Neuronal stem cell (in vitro differentiated cells): ENCODE data around the gene CHST8.
A peak's percentile ranks its signal among the peaks of the same experiment; 100 is the strongest.
"Not testable (repeated sequence)": the region's sequence is repeated elsewhere in the genome, so short reads cannot be mapped to it uniquely, and the experiment has no call there.

ENCODE experiments used
- DNase-seq: peaks from one replicate; pipeline ENCODE4 v3.0.0-alpha.2; 2013; ENCODE audit warnings: low spot score
- H2AFZ ChIP-seq: one replicate; pipeline ENCODE4 v1.6.1; 2013; ENCODE audit warnings: mild to moderate bottlenecking, low read length, inconsistent platforms
- H2AK5ac ChIP-seq: 2 replicates; pipeline ENCODE4 v1.6.1; 2013; ENCODE audit warnings: low read depth, mild to moderate bottlenecking, inconsistent platforms, low read length, moderate library complexity, mixed read lengths
- H2BK120ac ChIP-seq: 2 replicates; pipeline ENCODE4 v1.6.1; 2013; ENCODE audit warnings: low read depth, mild to moderate bottlenecking, inconsistent platforms, low read length, moderate library complexity, mixed read lengths
- H2BK12ac ChIP-seq: one replicate; pipeline ENCODE4 v1.6.1; 2013; ENCODE audit warnings: low read length, inconsistent platforms
- H2BK15ac ChIP-seq: 2 replicates; pipeline ENCODE4 v1.6.1; 2013; ENCODE audit warnings: mild to moderate bottlenecking, low read length, inconsistent platforms, mixed read lengths
- H2BK5ac ChIP-seq: one replicate; pipeline ENCODE4 v1.6.1; 2013; ENCODE audit warnings: inconsistent platforms, mild to moderate bottlenecking, low read length, moderate library complexity
- H3K14ac ChIP-seq: one replicate; pipeline ENCODE4 v1.6.1; 2013; ENCODE audit warnings: low read length, inconsistent platforms
- H3K18ac ChIP-seq: 2 replicates; pipeline ENCODE4 v1.6.1; 2013; ENCODE audit warnings: low read length, inconsistent platforms
- H3K23ac ChIP-seq: 2 replicates; pipeline ENCODE4 v1.6.1; 2013; ENCODE audit warnings: low read depth, mild to moderate bottlenecking, mixed read lengths, low read length, inconsistent platforms; ENCODE audit not compliant: poor library complexity
- H3K27ac ChIP-seq: replicated peaks from 3 replicates; pipeline ENCODE4 v1.5.1; 2013; ENCODE audit warnings: low read length, inconsistent platforms
- H3K27me3 ChIP-seq, 3 experiments: 2 replicates each; pipeline ENCODE4 v1.6.1; 2013; ENCODE audit warnings: low read length in 3 of 3, mild to moderate bottlenecking in 2 of 3, inconsistent platforms in 1 of 3, low read depth in 1 of 3, mixed read lengths in 1 of 3, moderate library complexity in 1 of 3; ENCODE audit not compliant: control insufficient read depth in 3 of 3, insufficient read depth in 3 of 3
- H3K36me3 ChIP-seq, 2 donors: replicated peaks in 1 of 2; 2 replicates each; pipeline ENCODE4 v1.6.1; 2013; ENCODE audit warnings: low read length in 2 of 2; ENCODE audit not compliant: control insufficient read depth in 2 of 2, insufficient read depth in 2 of 2
- H3K4ac ChIP-seq: 2 replicates; pipeline ENCODE4 v1.6.1; 2013; ENCODE audit warnings: inconsistent platforms, mild to moderate bottlenecking, low read length, moderate library complexity
- H3K4me1 ChIP-seq, 2 donors: 1 replicate in 1 of 2; 2 replicates in 1 of 2; pipeline ENCODE4 v1.6.1; 2013; ENCODE audit warnings: low read length in 2 of 2, low read depth in 1 of 2; ENCODE audit not compliant: control insufficient read depth in 2 of 2, insufficient read depth in 1 of 2
- H3K4me2 ChIP-seq: one replicate; pipeline ENCODE4 v1.6.1; 2013; ENCODE audit warnings: mild to moderate bottlenecking, low read length, inconsistent platforms; ENCODE audit not compliant: insufficient read depth, poor library complexity, severe bottlenecking
- H3K4me3 ChIP-seq, 2 donors: 2 replicates each; pipeline ENCODE4 v1.5.1; 2013; ENCODE audit warnings: low read length in 2 of 2, mild to moderate bottlenecking in 2 of 2, inconsistent platforms in 1 of 2, moderate library complexity in 1 of 2
- H3K79me1 ChIP-seq: one replicate; pipeline ENCODE4 v1.6.1; 2013; ENCODE audit warnings: low read depth, mild to moderate bottlenecking, inconsistent platforms, low read length, moderate library complexity
- H3K9ac ChIP-seq: one replicate; pipeline ENCODE4 v1.6.1; 2013; ENCODE audit warnings: mild to moderate bottlenecking, low read depth, low read length, inconsistent platforms; ENCODE audit not compliant: poor library complexity
- H3K9me3 ChIP-seq, 2 donors: replicated peaks in 1 of 2; 2 replicates each; pipeline versions ENCODE3 to v1.6.1; 2013; ENCODE audit warnings: low read length in 2 of 2, mild to moderate bottlenecking in 2 of 2, inconsistent platforms in 1 of 2, low read depth in 1 of 2, mixed read lengths in 1 of 2, moderate library complexity in 1 of 2; ENCODE audit not compliant: control insufficient read depth in 2 of 2, insufficient read depth in 1 of 2
- H4K8ac ChIP-seq: one replicate; pipeline ENCODE4 v1.6.1; 2013; ENCODE audit warnings: low read depth, mild to moderate bottlenecking, inconsistent platforms, low read length, moderate library complexity
- H4K91ac ChIP-seq: one replicate; pipeline ENCODE4 v1.6.1; 2013; ENCODE audit warnings: low read length, low read depth, mild to moderate bottlenecking, inconsistent platforms; ENCODE audit not compliant: poor library complexity
- WGBS, 2 donors: extraction: QIAGEN DNeasy Blood & Tissue Kit; methylation state at CpG; one replicate each; pipeline ENCODE4 v1.1.7; 2013; ENCODE audit warnings: missing lambda C conversion rate in 2 of 2, mixed read lengths in 1 of 2; ENCODE audit not compliant: insufficient read length in 2 of 2, insufficient replicate concordance in 1 of 2; ENCODE audit errors: extremely low coverage in 2 of 2; 5-methylcytosine and 5-hydroxymethylcytosine counted together

Gene CHST8

DNA sequence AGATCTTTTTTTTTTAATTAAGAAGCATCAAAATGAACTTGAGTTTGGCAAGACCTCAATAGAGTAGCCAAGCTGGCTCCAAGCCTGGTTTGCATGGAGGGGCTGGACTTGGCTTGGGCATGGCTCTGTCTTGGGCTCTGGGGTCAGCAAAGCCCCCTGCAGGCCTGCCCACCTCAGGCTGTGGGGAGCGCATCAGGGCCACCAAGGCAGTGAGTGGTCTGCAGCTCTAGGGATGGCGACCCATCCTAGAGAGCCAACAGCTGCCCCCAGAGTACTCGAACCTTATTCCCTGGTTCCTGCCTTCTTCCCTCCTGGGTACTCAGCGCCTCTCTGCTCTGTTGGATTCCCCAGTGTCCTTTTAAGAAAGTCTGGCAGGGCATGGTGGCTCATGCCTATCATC, 5.4 kb upstream of the CHST8 start:
- H2BK12ac ChIP-seq: no peak overlapping the region
- no peak overlapping the region for H3K9ac ChIP-seq
- H3K79me1 ChIP-seq: no peaks in the 10 kb centered on the region
- no peak overlapping the region for H3K4me2 ChIP-seq
- H4K8ac ChIP-seq: no peak overlapping the region
- H3K27ac ChIP-seq: no peak overlapping the region
- no peaks in the 10 kb centered on the region for H3K4me1 ChIP-seq
- H4K91ac ChIP-seq: no peak overlapping the region
- no peak overlapping the region for H3K4me3 ChIP-seq
- no peaks in the 10 kb centered on the region for H3K36me3 ChIP-seq
- peak overlapping the region; percentile 57 for H3K14ac ChIP-seq
- DNase-seq: no peak
- no peak overlapping the region for H3K23ac ChIP-seq
- peaks cover 8 to 50% (median 28%) of the 10 kb centered on the region in 3 experiments for H3K27me3 ChIP-seq
- H2BK5ac ChIP-seq: no peak overlapping the region
- no peak overlapping the region for H2AK5ac ChIP-seq
- no peak overlapping the region for H2AFZ ChIP-seq
- H3K9me3 ChIP-seq: peaks cover 0 to 2% of the 10 kb centered on the region in 2 donors
- no peak overlapping the region for H3K18ac ChIP-seq
- H3K4ac ChIP-seq: no peak overlapping the region
- H2BK15ac ChIP-seq: no peak overlapping the region
- H2BK120ac ChIP-seq: no peak overlapping the region
- no CpG with 5 or more reads among the region's 4 CpGs for whole genome bisulfite sequencing, 2 donors

DNA sequence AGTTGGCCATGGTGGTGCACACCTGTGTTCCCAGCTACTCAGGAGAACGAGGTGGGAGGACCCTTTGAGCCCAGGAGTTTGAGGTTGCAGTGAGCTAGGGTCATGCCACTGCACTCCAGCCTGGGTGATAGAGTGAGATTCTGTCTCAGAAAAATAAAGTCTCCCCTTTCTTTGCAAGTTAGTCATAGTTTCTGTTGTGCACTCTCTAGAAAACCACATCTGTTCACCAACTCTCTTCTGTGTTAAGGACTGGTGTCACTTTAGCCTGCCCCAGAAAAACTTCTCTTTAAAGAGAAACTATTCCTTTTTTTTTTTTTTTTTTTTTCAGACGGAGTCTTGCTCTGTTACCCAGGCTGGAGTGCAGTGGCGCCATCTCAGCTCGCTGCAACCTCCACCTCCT, 4.9 kb upstream of the CHST8 start:
- H2AK5ac ChIP-seq: no peak overlapping the region
- H4K91ac ChIP-seq: no peak overlapping the region
- no peaks in the 10 kb centered on the region for H3K79me1 ChIP-seq
- no peak overlapping the region for H3K23ac ChIP-seq
- H3K14ac ChIP-seq: no peak overlapping the region
- no peak for DNase-seq
- H2AFZ ChIP-seq: no peak overlapping the region
- no peak overlapping the region for H2BK15ac ChIP-seq
- peaks cover 0 to 2% of the 10 kb centered on the region in 2 donors for H3K9me3 ChIP-seq
- no peak overlapping the region for H2BK5ac ChIP-seq
- no peak overlapping the region for H2BK12ac ChIP-seq
- no peak overlapping the region for H4K8ac ChIP-seq
- no peak overlapping the region for H3K18ac ChIP-seq
- no peak overlapping the region for H3K4ac ChIP-seq
- no CpG with 5 or more reads among the region's 4 CpGs for WGBS, 2 donors
- no peak overlapping the region for H3K4me3 ChIP-seq
- peaks cover 10 to 53% (median 29%) of the 10 kb centered on the region in 3 experiments for H3K27me3 ChIP-seq
- H3K4me1 ChIP-seq: no peaks in the 10 kb centered on the region
- H3K36me3 ChIP-seq: no peaks in the 10 kb centered on the region
- H3K27ac ChIP-seq: no peak overlapping the region
- no peak overlapping the region for H3K4me2 ChIP-seq
- H3K9ac ChIP-seq: no peak overlapping the region
- no peak overlapping the region for H2BK120ac ChIP-seq

DNA sequence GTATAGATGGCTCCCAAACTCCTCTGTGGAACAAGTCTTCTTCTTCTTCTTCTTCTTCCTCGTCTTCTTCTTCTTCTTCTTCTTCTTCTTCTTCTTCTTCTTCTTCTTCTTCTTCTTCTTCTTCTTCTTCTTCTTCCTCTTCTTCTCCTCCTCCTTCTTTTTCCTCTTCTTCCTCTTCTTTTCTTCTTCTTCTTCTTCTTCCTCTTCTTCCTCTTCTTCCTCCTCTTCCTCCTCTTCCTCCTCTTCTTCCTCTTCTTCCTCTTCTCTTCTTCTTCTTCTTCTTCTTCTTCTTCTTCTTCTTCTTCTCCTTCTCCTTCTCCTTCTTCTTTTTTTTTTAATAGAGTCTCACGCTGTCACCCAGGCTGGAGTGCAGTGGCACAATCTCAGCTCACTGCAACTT, 3.4 kb upstream of the CHST8 start:
- H3K4me1 ChIP-seq, H2AK5ac ChIP-seq, H4K91ac ChIP-seq, H2AFZ ChIP-seq, H3K14ac ChIP-seq, DNase-seq, H3K4ac ChIP-seq, H3K4me2 ChIP-seq, H3K4me3 ChIP-seq, H3K36me3 ChIP-seq, H3K9ac ChIP-seq, H2BK120ac ChIP-seq, H3K18ac ChIP-seq, H3K27ac ChIP-seq, H3K79me1 ChIP-seq, H2BK15ac ChIP-seq, H3K9me3 ChIP-seq, H2BK12ac ChIP-seq, H3K23ac ChIP-seq, H2BK5ac ChIP-seq, H4K8ac ChIP-seq: not testable (repeated sequence)
- H3K27me3 ChIP-seq: peaks cover 19 to 68% (median 42%) of the 10 kb centered on the region in 3 experiments
- WGBS, 2 donors: no CpG with 5 or more reads among the region's 2 CpGs

DNA sequence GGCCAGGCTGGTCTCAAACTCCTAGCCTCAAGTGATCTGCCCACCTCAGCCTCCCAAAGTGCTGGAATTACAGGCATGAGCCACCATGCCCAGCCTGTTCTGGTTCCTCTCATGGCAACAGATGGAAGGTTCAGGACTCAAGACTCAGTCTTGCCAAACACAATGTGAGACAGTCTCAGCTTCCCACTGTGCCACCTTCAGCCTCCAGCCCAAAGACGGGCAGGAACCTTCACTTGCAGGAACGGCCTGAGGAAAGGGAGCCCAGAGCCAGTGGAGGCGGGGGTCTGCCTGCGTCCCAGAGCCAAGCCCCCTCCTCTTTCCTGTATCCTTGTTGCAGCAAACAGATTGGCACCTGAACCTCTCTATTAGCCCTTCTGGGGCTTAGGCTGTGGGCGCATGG, 2.9 kb upstream of the CHST8 start:
- no peaks in the 10 kb centered on the region for H3K79me1 ChIP-seq
- no peak overlapping the region for H4K8ac ChIP-seq
- H3K4me3 ChIP-seq: no peak overlapping the region
- H3K27ac ChIP-seq: no peak overlapping the region
- H3K27me3 ChIP-seq: peaks cover 22 to 69% (median 47%) of the 10 kb centered on the region in 3 experiments
- no peak overlapping the region for H3K4me2 ChIP-seq
- no peak for DNase-seq
- H2AK5ac ChIP-seq: no peak overlapping the region
- H2BK15ac ChIP-seq: no peak overlapping the region
- no peak overlapping the region for H2BK5ac ChIP-seq
- H2BK120ac ChIP-seq: no peak overlapping the region
- H3K14ac ChIP-seq: no peak overlapping the region
- WGBS, 2 donors: no CpG with 5 or more reads among the region's 5 CpGs
- no peak overlapping the region for H2AFZ ChIP-seq
- no peaks in the 10 kb centered on the region for H3K36me3 ChIP-seq
- peaks cover 0 to 5% of the 10 kb centered on the region in 2 donors for H3K4me1 ChIP-seq
- no peak overlapping the region for H3K9ac ChIP-seq
- no peak overlapping the region for H3K18ac ChIP-seq
- H3K4ac ChIP-seq: no peak overlapping the region
- no peak overlapping the region for H3K23ac ChIP-seq
- peaks cover 0 to 2% of the 10 kb centered on the region in 2 donors for H3K9me3 ChIP-seq
- no peak overlapping the region for H4K91ac ChIP-seq
- H2BK12ac ChIP-seq: no peak overlapping the region
